ENCODE results near the gene ADH5.

Gene ADH5

GRCh38 chr4:99029018-99029735 lies 59.4 kb downstream of the ADH5 start:
- no peak overlapping the region for H3K27ac ChIP-seq (ENCODE audit: low read length)
- no peak for DNase-seq

GRCh38 chr4:99028187-99028586 lies 60.4 kb downstream of the ADH5 start:
- Histone ChIP-seq H3K79me2 (ENCODE audit: low read length) (peaks cover 78% of the 10 kb centered on the region), H3K27me3 (replicated peaks; ENCODE audit: insufficient read depth, low read length) (no peaks in the 10 kb centered on the region), H3K27ac (ENCODE audit: low read length) (no peak overlapping the region)

More at GRCh38 chr4:99029018-99029735, 59.4 kb downstream of the ADH5 start:
- Histone ChIP-seq H3K9ac (ENCODE audit: low read length) (no peak overlapping the region), H3K79me2 (ENCODE audit: low read length) (peaks cover 72% of the 10 kb centered on the region), H3K4me1 (ENCODE audit: low read length) (no peaks in the 10 kb centered on the region), H3K9me2 (replicated peaks; ENCODE audit: insufficient read depth, low read length) (no peaks in the 10 kb centered on the region), H3F3A (ENCODE audit: insufficient read depth, low read length) (no peaks in the 10 kb centered on the region), H4K20me1 (ENCODE audit: insufficient read depth, low read length) (no peaks in the 10 kb centered on the region), H2AFZ (ENCODE audit: low read length) (no peak overlapping the region), H3K36me3 (replicated peaks; ENCODE audit: insufficient read depth, low read length) (no peaks in the 10 kb centered on the region), H3K4me2 (ENCODE audit: low read depth, low read length) (no peak overlapping the region), H3K27me3 (replicated peaks; ENCODE audit: insufficient read depth, low read length) (no peaks in the 10 kb centered on the region), H3K4me3 (ENCODE audit: low read length) (no peak overlapping the region), H3K9me3 (replicated peaks; ENCODE audit: insufficient read depth, low read length) (no peaks in the 10 kb centered on the region)
- TF ChIP-seq EZH2 (optimal IDR thresholded peaks at IDR 0.05; ENCODE audit: low read depth, low read length) (no peak), EZH2phosphoT487 (IDR thresholded peaks at IDR 0.05; ENCODE audit: low read length) (no peak), CTCF (IDR thresholded peaks at IDR 0.05; ENCODE audit: low read length) (no peak)

GRCh38 chr4:99027304-99027703 lies 61.3 kb downstream of the ADH5 start:
- H3K9me2 ChIP-seq (replicated peaks; ENCODE audit: insufficient read depth, low read length): no peaks in the 10 kb centered on the region
- H3K4me1 ChIP-seq (ENCODE audit: low read length): no peaks in the 10 kb centered on the region
- no peak overlapping the region for H2AFZ ChIP-seq (ENCODE audit: low read length)
- no peaks in the 10 kb centered on the region for H3K27me3 ChIP-seq (replicated peaks; ENCODE audit: insufficient read depth, low read length)
- TF ChIP-seq CTCF (IDR thresholded peaks at IDR 0.05; ENCODE audit: low read length): no peak
- TF ChIP-seq EZH2phosphoT487 (IDR thresholded peaks at IDR 0.05; ENCODE audit: low read length): no peak
- no peak for TF ChIP-seq EZH2 (optimal IDR thresholded peaks at IDR 0.05; ENCODE audit: low read depth, low read length)
- no peak overlapping the region for H3K4me3 ChIP-seq (ENCODE audit: low read length)
- H3F3A ChIP-seq (ENCODE audit: insufficient read depth, low read length): no peaks in the 10 kb centered on the region
- no peaks in the 10 kb centered on the region for H4K20me1 ChIP-seq (ENCODE audit: insufficient read depth, low read length)
- H3K36me3 ChIP-seq (replicated peaks; ENCODE audit: insufficient read depth, low read length): no peaks in the 10 kb centered on the region
- H3K4me2 ChIP-seq (ENCODE audit: low read depth, low read length): no peak overlapping the region
- H3K9me3 ChIP-seq (replicated peaks; ENCODE audit: insufficient read depth, low read length): no peaks in the 10 kb centered on the region
- peaks cover 86% of the 10 kb centered on the region for H3K79me2 ChIP-seq (ENCODE audit: low read length)
- no peak overlapping the region for H3K9ac ChIP-seq (ENCODE audit: low read length)
- no peak overlapping the region for H3K27ac ChIP-seq (ENCODE audit: low read length)
- no peak for DNase-seq

More at GRCh38 chr4:99028187-99028586, 60.4 kb downstream of the ADH5 start:
- Histone ChIP-seq H3K9me2 (replicated peaks; ENCODE audit: insufficient read depth, low read length) (no peaks in the 10 kb centered on the region), H2AFZ (ENCODE audit: low read length) (no peak overlapping the region), H3K9me3 (replicated peaks; ENCODE audit: insufficient read depth, low read length) (no peaks in the 10 kb centered on the region), H4K20me1 (ENCODE audit: insufficient read depth, low read length) (no peaks in the 10 kb centered on the region), H3K4me2 (ENCODE audit: low read depth, low read length) (no peak overlapping the region), H3K9ac (ENCODE audit: low read length) (no peak overlapping the region), H3K4me3 (ENCODE audit: low read length) (no peak overlapping the region), H3F3A (ENCODE audit: insufficient read depth, low read length) (no peaks in the 10 kb centered on the region), H3K36me3 (replicated peaks; ENCODE audit: insufficient read depth, low read length) (no peaks in the 10 kb centered on the region), H3K4me1 (ENCODE audit: low read length) (no peaks in the 10 kb centered on the region)
- no peak for TF ChIP-seq EZH2phosphoT487 (IDR thresholded peaks at IDR 0.05; ENCODE audit: low read length)
- no peak for TF ChIP-seq EZH2 (optimal IDR thresholded peaks at IDR 0.05; ENCODE audit: low read depth, low read length)
- TF ChIP-seq CTCF (IDR thresholded peaks at IDR 0.05; ENCODE audit: low read length): no peak
- no peak for DNase-seq
